Urothelium cell line (cell line): ENCODE results near the gene ANKRD13D.

ENCODE experiments used
- DNase-seq: peaks from one replicate; pipeline ENCODE4 v3.0.0; 2011; ENCODE audit warnings: low spot score, mixed read lengths
- FAIRE-seq: peaks from 2 replicates; lab custom pipeline; 2011; peaks lifted over from hg19 to GRCh38; lab: Jason Lieb, UNC

The ANKRD13D gene

DNA sequence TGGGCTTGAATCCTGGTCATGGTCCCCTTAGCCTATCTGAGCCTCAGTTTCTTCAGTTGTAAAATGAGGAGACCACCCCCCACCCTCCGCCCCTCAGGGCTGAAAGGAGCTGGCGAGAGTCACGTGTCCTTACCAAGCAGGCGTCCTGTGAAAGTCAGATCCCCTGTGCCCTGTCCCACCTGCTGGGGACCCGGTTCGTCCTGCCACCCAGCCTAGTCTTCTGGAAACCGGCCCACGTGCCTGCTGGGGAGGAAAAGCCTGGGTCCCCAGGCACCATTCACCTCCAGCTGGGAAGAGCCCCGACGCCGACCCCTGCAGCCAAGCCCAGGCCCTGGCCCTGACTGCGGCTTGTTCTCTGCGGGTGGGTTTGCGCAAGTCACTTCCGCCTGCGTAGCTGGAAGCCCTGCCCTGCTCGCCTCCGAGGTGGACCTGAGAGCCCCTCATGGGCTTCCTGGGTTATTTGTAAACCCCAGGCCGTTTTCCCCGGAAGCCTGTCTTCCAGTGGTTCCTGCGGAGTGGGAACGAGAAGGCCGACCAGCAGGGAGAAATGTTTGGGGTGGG lies 13.5 kb downstream of the ANKRD13D start:
- no peak for DNase-seq
- FAIRE-seq, result no peak

DNA sequence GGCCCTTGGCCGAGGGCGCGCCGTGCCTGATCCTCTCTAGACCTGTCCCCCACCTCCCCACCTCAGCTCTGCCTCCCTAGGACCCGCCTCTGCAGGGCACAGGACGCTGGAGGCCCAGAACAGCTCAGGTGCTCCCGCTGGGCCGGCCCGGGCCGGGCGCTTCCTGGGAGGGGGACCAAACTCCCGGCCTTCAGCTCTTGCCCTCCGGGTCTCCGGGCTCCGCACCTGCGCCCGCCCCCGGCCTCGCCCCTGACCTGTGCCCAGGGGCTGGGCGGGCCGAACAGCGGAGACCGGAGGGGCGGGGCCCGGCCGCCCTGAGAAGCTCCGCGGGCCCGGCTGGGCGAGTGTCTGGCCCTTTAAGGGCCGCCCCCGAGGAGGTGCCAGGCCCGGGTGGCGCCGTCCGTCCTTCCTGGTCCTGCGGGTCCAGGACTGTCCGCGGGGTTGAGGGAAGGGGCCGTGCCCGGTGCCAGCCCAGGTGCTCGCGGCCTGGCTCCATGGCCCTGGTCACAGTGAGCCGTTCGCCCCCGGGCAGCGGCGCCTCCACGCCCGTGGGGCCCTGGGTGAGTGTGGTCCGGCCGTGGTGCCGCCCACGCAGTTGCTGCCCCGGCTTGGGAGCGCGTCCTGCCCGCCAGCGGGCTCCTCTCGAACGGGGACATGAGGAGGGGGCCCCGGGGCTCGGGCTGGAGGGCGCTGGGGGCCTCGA lies 14.2 kb downstream of the ANKRD13D start, which contains the start of gene SSH3:
Gene SSH3, plus strand, starts transcription at position 399 of the 703 bp plus-strand sequence. Its CDS starts 96 bp downstream, at position 495.
- FAIRE-seq (no peak), DNase-seq (peak; percentile 89)

DNA sequence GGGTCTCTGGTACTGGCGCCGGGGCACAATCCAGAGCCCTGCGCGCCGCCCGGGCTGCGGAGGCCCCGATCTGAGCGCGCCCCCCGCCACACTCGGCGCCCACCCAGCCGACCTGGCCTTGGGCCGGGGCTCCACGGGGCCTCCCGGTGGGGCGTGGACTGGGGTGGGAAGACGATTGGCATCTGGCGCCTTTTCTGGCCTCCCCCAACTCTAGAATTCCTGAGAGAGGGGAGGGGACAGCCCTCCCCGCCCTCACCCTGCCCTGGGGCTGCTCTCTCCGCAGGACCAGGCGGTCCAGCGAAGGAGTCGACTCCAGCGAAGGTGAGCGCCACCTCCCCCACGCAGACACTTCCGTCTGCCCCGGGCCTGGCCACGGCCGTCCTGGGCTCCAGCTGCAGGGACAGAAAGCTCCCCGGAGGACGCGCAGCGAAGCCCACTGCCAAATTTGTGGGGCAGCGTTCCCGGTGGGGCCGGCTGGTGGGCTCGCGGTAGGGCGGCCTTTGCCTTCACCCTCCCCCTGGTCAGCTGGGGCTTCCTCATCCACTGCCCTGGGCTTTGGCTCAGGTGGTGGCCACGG lies 14.8 kb downstream of the ANKRD13D start:
- DNase-seq (peak; percentile 57), FAIRE-seq (peak; percentile 48)

DNA sequence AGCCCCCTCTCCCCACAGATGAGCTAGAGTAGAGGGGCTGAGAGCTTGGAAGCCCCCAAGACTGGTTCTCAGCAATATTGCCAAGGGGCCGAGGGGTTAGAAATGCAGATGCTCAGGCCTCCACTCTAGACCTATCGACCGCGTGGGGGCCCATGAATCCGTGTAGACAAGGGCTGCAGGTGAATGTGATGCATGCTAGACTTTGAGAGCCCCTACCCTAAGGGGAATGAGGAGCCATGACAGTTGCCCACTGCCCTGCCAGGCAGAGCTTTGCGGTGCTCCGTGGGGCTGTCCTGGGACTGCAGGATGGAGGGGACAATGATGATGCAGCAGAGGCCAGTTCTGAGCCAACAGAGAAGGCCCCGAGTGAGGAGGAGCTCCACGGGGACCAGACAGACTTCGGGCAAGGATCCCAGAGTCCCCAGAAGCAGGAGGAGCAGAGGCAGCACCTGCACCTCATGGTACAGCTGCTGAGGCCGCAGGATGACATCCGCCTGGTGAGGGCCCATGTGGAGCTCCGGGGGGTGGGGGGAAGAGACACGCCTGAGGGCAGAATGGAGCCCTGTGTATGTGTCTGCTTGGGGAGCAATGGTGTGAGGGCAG lies 15.5 kb downstream of the ANKRD13D start:
- no peak for FAIRE-seq

DNA sequence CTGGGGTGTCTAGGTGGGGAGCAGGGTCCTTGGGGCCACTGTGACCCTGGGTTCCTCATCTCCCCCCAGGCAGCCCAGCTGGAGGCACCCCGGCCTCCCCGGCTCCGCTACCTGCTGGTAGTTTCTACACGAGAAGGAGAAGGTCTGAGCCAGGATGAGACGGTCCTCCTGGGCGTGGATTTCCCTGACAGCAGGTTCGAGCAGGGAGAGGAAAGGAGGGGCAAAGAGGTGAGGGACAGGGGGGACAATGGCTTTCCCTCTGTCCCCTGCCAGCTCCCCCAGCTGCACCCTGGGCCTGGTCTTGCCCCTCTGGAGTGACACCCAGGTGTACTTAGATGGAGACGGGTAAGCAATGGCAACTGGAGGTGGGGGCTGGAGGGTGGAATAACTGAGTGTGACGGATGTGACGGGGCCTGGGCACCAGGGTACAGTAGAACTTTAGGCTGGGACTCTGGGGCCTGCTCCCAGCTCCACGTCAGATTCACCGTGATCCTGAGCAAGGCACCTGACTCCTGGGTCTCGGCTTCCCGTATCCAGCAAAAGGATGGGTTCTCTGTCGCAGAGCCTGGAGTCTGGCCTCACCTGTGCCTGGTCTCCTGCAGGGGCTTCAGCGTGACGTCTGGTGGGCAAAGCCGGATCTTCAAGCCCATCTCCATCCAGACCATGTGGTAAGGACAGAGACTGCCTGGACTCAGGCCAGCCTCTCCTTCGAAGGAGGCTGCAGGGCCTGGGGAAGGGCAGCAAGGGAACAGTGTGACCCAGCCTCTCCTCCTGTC lies 17.9 kb downstream of the ANKRD13D start:
- DNase-seq, result no peak
- no peak for FAIRE-seq

More for the DNA sequence above, 15.5 kb downstream of the ANKRD13D start:
- no peak for DNase-seq

DNA sequence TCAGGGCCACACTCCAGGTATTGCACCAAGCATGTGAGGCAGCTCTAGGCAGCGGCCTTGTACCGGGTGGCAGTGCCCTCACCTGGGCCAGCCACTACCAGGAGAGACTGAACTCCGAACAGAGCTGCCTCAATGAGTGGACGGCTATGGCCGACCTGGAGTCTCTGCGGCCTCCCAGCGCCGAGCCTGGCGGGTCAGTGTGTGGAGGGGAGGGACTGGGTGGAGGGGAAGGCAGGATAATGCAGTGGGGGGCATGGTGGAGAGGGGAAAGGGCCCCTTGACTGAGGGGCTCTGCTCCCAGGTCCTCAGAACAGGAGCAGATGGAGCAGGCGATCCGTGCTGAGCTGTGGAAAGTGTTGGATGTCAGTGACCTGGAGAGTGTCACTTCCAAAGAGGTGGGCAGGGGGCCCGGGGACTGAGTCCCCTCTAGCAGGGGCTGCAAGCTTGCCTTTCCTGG lies 18.5 kb downstream of the ANKRD13D start:
- no peak for DNase-seq
- FAIRE-seq, result no peak

DNA sequence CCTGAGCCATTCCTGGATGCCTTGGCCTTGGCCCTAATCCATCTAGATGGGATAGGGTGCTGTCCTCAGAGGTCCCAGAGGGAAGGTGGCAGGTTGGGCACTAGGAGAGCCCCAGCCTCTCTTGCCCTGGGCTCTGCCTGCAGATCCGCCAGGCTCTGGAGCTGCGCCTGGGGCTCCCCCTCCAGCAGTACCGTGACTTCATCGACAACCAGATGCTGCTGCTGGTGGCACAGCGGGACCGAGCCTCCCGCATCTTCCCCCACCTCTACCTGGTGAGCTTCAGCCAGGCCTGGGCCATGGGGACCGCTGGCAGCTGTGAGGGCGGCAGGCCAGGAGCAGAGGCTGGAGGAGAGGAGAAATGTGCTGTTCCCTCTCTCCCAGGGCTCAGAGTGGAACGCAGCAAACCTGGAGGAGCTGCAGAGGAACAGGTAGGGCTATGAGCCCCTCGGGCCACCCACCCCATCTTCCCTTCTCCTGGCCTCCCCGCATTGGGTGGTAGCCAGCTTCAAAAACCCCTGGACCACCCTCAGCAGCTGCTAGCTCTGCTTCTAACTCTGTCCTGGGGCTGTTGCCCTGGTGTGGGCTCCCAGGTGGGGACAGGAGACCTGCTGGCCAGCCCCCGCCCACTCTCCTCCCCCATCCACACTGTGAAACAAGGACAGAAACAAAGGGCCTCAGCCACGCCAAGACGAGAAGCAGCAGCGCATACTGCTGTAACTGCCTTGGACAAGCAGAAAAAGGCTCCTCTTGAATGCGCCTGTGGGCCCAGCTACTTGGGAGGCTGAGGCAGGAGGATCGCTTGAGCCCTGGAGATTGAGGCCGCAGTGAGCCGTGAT lies 19.1 kb downstream of the ANKRD13D start:
- FAIRE-seq, result no peak

DNA sequence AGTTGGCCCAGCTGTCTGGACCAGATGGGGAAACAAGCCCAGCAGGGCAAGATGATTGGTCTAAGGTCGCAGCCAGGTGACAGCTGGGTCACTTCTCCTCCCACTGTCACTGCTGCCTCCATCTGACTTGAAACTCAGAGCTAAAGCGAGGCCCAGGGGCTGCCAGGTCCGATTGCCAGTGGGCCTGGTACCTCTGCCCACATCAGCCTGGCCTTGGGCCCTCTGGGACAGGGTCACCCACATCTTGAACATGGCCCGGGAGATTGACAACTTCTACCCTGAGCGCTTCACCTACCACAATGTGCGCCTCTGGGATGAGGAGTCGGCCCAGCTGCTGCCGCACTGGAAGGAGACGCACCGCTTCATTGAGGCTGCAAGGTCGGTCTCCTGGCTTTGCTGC lies 20.1 kb downstream of the ANKRD13D start:
- FAIRE-seq (no peak), DNase-seq (no peak)

More for the DNA sequence above, 19.1 kb downstream of the ANKRD13D start:
- DNase-seq, result no peak

DNA sequence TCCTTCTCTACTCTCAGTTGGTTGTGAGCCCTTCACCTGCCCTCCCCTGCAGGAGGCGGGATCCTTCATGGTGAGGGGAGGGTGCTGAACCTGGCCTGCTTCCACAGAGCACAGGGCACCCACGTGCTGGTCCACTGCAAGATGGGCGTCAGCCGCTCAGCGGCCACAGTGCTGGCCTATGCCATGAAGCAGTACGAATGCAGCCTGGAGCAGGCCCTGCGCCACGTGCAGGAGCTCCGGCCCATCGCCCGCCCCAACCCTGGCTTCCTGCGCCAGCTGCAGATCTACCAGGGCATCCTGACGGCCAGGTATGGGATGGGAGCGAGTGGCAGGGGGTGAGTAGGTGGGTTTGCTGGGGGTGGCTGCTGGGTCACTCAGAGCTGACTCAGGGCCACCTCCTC lies 20.6 kb downstream of the ANKRD13D start:
- DNase-seq, result no peak
- FAIRE-seq, result no peak

DNA sequence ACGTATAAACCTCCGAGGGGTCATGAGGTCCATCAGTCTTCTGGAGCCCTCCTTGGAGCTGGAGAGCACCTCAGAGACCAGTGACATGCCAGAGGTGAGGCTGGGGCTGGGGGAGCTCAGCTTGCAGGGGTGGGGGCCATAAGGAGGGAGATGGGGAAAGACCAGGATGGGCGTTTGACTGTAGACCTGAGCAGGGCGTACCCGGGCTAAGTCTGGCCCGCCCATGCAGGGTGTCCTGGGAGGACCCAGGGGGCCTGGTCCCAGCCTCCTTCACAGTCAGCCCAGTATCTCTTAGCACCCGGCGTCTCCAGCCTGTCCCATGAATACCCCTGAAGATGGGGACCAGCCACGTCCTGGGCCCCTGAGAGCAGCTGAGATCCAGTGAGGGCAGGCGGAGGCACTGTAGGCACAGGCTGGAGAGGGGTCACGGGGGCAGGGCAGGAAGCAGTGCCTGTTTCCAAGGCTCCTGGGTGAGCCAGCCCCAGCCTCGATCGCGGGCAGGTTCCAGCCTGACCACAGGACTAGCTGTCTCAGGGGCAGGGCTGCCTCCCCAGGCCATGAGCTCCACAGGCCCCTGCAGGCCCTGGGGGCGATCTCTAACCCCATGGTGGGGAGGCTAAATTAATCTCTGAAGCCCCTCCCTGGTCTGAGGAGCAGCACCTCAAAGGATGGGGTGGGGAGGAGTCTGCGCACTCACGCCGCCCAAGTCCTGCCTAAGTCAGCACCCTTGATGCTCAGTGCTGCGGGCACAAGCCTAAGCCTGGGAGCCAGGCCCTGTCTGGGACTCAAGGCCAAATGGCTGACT lies 21.3 kb downstream of the ANKRD13D start:
- no peak for DNase-seq
- FAIRE-seq, result no peak

DNA sequence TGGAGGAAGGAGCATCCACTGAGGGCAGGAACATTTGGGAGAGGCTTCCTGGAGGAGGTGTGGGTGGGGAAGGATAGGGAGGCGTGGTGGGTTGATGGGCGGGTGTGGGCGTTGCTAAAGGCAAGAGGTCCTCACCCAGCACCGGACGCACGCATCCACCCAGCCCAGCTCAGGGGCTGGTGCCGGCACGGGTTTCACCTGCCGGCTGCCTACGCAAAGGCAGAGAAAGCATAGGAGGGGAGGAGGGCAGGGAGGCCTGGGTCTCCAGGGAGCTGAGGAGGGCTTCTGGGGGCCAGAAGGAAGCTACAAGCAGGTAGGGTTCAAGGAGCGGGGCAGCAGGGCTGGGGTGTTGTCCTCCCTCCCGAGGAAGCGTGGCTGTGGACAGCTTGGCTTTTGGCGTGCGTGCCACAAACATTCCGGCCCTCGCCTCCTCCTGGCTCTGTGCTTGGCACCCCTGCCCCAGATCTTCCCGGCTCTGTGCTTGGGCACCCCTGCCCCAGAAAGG lies 22.0 kb downstream of the ANKRD13D start:
- DNase-seq (no peak), FAIRE-seq (no peak)

DNA sequence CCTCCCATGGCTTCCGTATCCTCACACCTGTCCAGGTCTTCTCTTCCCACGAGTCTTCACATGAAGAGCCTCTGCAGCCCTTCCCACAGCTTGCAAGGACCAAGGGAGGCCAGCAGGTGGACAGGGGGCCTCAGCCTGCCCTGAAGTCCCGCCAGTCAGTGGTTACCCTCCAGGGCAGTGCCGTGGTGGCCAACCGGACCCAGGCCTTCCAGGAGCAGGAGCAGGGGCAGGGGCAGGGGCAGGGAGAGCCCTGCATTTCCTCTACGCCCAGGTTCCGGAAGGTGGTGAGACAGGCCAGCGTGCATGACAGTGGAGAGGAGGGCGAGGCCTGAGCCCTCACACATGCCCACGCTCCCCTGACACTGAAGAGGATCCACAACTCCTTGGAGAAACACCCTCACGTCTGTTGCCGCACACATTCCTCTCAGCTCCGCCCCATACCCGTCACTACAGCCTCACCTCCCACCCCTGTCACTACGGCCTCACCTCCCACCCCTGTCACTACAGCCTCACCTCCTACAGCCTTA lies 22.5 kb downstream of the ANKRD13D start:
- DNase-seq (no peak), FAIRE-seq (no peak)

DNA sequence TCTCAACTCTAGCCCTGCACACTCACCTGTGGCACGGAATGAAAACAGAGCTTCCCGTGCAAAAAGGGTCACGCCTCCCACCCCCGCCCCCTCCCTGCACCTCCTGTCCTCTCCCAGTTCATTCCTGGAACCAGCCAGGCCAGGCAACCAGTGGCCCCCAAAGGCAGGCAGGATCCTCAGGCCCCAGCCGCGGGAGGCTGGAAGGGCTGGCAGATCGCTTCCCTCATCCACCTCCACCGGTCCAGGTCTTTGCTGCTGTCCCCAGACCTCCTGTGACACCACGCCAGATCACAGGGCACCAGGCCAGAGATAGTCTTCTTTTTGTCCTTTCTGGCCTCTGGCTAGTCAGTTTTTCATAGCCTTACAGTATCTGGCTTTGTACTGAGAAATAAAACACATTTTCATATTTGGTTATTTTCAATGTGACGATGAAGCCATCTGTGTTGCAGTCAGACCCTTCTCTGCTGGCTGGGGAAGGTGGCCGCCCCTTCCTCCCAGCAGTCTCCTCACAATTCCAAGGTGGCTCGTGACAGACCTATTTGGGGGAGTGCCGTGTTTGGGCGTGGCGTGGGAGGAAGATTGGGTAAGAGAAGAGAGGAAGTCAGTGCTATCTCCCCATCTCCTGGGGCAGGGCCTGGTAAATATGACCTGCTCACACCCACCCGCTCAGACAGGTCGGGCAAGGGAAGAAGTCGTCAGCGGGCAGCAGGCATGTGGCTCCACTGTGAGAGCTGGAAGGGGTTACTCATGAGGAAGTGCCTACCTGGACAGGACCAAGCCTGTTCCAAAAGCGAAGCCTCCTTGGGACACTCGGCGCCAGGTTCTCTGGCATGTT lies 23.3 kb downstream of the ANKRD13D start:
- FAIRE-seq (no peak), DNase-seq (no peak)

DNA sequence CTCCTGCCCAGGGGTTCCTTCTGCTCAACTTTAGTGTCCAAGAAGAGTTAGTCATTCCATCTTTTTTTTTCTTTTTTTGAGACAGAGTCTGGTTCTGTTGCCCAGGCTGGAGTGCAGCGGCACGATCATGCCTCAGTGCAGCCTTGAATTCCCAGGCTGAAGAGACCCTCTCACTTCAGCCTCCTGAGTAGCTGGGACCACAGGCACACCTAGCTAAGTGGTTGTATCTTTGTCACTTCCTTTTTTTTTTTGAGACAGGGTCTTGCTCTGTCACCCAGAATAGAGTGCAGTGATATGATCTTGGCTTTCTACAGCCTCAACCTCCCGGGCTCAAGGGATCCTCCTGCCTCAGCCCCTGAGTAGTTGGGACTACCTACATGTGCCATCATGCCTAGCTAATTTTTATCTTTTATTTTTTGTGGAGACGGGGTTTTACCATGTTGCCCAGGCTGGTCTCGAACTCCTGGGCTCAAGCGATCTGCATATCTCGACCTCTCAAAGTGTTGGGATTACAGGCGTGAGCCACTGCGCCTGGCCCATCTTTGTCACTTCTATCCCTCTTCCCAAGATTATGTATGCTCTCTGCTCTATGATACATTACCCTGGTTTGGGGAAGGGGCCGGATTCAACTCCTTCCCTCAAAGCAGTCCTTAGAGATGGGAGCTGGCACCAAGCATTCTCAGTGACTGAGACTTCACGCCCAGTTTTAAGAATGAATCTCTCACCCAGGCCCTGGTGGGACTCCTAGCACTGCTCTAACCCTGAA lies 24.2 kb downstream of the ANKRD13D start:
- FAIRE-seq (no peak), DNase-seq (no peak)

DNA sequence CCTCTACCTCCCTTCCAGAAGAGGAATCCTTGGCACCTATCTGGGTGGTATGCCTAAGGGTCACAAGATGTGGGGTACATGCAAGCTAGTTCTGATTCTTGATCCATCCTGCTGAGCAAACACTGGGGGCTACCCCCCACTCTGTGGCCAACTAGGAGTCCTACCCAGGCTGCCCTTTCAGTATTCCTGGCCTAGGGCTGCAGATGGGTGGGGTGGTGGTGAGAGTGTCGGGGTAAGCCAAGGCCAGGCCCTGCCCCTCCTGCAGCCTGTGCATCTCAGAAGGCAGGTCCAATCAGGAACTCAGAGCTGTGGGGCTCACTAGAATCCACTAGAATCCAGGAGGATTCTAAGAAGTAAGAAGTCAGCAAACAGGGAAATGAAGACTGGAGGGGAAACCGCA lies 25.1 kb downstream of the ANKRD13D start:
- FAIRE-seq (no peak), DNase-seq (no peak)

DNA sequence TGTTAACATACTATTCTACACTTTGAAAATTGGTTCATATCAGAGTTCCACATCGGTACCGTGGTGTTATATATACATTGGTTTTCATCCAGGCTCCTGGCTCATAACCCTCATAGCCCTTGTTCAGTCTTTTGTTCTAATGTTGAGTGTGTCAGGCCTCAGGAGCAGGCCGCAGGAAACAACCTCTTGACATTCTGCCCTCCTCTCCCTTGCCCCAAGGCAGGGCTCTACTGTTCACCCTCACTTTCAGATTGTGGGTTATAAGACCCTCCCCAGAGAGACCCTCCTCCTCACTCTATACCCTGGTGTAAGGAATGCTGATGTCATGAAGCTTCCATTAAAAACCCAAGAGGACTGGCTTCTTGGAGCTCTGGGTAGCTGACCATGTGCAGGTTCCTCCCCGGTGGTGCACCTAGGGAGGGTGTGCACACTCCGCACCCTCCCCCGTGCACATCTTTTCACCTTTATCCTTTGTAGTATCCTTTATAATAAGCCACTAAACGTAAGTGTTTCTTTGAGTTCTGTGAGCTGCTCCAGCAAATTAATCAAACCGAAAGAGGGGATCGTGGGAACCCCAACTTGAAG lies 26.3 kb downstream of the ANKRD13D start:
- FAIRE-seq (no peak), DNase-seq (no peak)

DNA sequence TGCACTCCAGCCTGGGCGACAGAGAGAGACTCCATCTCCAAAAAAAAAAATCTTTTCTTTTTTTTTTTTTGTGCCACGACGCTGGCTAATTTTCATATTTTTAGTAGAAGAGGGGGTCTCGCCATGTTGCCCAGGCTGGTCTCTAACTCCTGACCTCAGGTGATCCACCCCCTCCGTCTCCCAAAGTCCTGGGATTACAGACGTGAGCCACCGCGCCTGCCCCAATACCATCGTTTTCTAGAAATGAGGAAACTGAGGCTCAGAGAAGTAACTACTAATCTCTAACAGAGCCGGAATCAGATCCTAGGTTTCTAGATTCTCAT lies 27.7 kb downstream of the ANKRD13D start:
- DNase-seq (no peak), FAIRE-seq (no peak)
